IMR-90 (cell line): Measurements from ENCODE around the gene PIK3CB. TPM values are rescaled to one million over a fixed set of nuclear protein-coding genes. Genes with fewer than 3 reads are reported as not detected.

ENCODE experiments used
- ATAC-seq: fragments of 200-7000 bp; cut with Tn5 transposase; 2 replicates; pipeline ENCODE4 v1.9.1; 2020; ENCODE audit warnings: low read depth, mild to moderate bottlenecking, moderate library complexity
- BruUV-seq: library from RNA; stranded (reverse); fragments of 400-500 nt; replicated peaks from 2 replicates; lab custom pipeline; 2021; lab: Mats Ljungman, UMichigan
- CTCF ChIA-PET: fragments of 300-600 bp; formaldehyde crosslinking; extraction: SDS; loops from one replicate; lab custom pipeline; 2021; ENCODE audit warnings: antibody characterized with exemption; lab: Yijun Ruan, JAX
- POLR2A ChIA-PET: fragments of 300-600 bp; sonication (Branson Sonifier 250); formaldehyde crosslinking; loops from one replicate; lab custom pipeline; 2022; ENCODE audit warnings: antibody characterized with exemption; ENCODE audit not compliant: unreplicated experiment; lab: Charles Lee
- DNase-seq: peaks from one replicate; pipeline ENCODE4 v3.0.0; 2013
- H2AFZ ChIP-seq: replicated peaks from 2 replicates; pipeline ENCODE3; 2013; ENCODE audit warnings: low read length, mild to moderate bottlenecking; ENCODE audit not compliant: poor library complexity
- H2AK5ac ChIP-seq: 2 replicates; pipeline ENCODE4 v1.6.1; 2013; ENCODE audit warnings: low read depth, low read length, inconsistent platforms
- H2AK9ac ChIP-seq: replicated peaks from 2 replicates; pipeline ENCODE3; 2013; ENCODE audit warnings: mild to moderate bottlenecking, low read depth, low read length, moderate library complexity; ENCODE audit not compliant: poor library complexity
- H2BK120ac ChIP-seq: 2 replicates; pipeline ENCODE4 v1.6.1; 2013; ENCODE audit warnings: low read depth, low read length, inconsistent platforms
- H2BK15ac ChIP-seq: 3 replicates; pipeline ENCODE4 v1.6.1; 2013; ENCODE audit warnings: low read depth, low read length, inconsistent platforms
- H2BK20ac ChIP-seq: 2 replicates; pipeline ENCODE4 v1.6.1; 2013; ENCODE audit warnings: low read depth, mild to moderate bottlenecking, inconsistent platforms, low read length, moderate library complexity
- H2BK5ac ChIP-seq: 2 replicates; pipeline ENCODE4 v1.6.1; 2013; ENCODE audit warnings: mild to moderate bottlenecking, low read depth, low read length, inconsistent platforms; ENCODE audit not compliant: poor library complexity, severe bottlenecking
- H3K14ac ChIP-seq: replicated peaks from 2 replicates; pipeline ENCODE4 v1.6.1; 2013; ENCODE audit warnings: low read depth, low read length, inconsistent platforms
- H3K18ac ChIP-seq: 2 replicates; pipeline ENCODE4 v1.6.1; 2013; ENCODE audit warnings: low read depth, low read length, control low read depth
- H3K23ac ChIP-seq: 2 replicates; pipeline ENCODE4 v1.6.1; 2013; ENCODE audit warnings: low read depth, low read length, inconsistent platforms
- H3K27ac ChIP-seq: 2 replicates; pipeline ENCODE4 v1.5.1; 2013; ENCODE audit warnings: mild to moderate bottlenecking, control low read depth, low read length; ENCODE audit not compliant: insufficient read depth
- H3K27me3 ChIP-seq: 2 replicates; pipeline ENCODE4 v1.6.1; 2013; ENCODE audit warnings: low read length; ENCODE audit not compliant: control insufficient read depth, insufficient read depth
- H3K36me3 ChIP-seq: 2 replicates; pipeline ENCODE4 v1.6.1; 2013; ENCODE audit warnings: low read length, mixed read lengths; ENCODE audit not compliant: control insufficient read depth, insufficient read depth
- H3K4ac ChIP-seq: 2 replicates; pipeline ENCODE4 v1.6.1; 2013; ENCODE audit warnings: low read depth, low read length, inconsistent platforms
- H3K4me1 ChIP-seq: 2 replicates; pipeline ENCODE4 v1.6.1; 2013; ENCODE audit warnings: low read length, mixed read lengths; ENCODE audit not compliant: control insufficient read depth, insufficient read depth
- H3K4me2 ChIP-seq: 2 replicates; pipeline ENCODE4 v1.6.1; 2013; ENCODE audit warnings: low read depth, mild to moderate bottlenecking, control low read depth, low read length, moderate library complexity
- H3K4me3 ChIP-seq: 2 replicates; pipeline ENCODE4 v1.5.1; 2013; ENCODE audit warnings: low read depth, mild to moderate bottlenecking, control low read depth, low read length, moderate library complexity; ENCODE audit not compliant: insufficient read depth
- H3K56ac ChIP-seq: 2 replicates; pipeline ENCODE4 v1.6.1; 2013; ENCODE audit warnings: low read length, inconsistent platforms; ENCODE audit not compliant: insufficient read depth; ENCODE audit errors: extremely low read depth
- H3K79me1 ChIP-seq, 2 experiments: 2 replicates each; pipeline ENCODE4 v1.6.1; 2013; ENCODE audit warnings: low read length in 2 of 2, inconsistent platforms in 1 of 2, low read depth in 1 of 2
- H3K9ac ChIP-seq: 2 replicates; pipeline ENCODE4 v1.6.1; 2013; ENCODE audit warnings: low read depth, low read length, control low read depth
- H3K9me1 ChIP-seq: 2 replicates; pipeline ENCODE4 v1.6.1; 2013; ENCODE audit warnings: low read length, inconsistent platforms; ENCODE audit not compliant: insufficient read depth
- H3K9me3 ChIP-seq: 2 replicates; pipeline ENCODE4 v1.6.1; 2013; ENCODE audit warnings: low read length; ENCODE audit not compliant: control insufficient read depth, insufficient read depth
- H4K20me1 ChIP-seq: 2 replicates; pipeline ENCODE4 v1.6.1; 2013; ENCODE audit warnings: low read length, inconsistent platforms; ENCODE audit not compliant: insufficient read depth
- H4K5ac ChIP-seq: 2 replicates; pipeline ENCODE4 v1.6.1; 2013; ENCODE audit warnings: mild to moderate bottlenecking, low read depth, low read length, control low read depth
- H4K8ac ChIP-seq, 2 experiments: 2 replicates each; pipeline ENCODE4 v1.6.1; 2013; ENCODE audit warnings: low read depth in 2 of 2, low read length in 2 of 2, control low read depth in 1 of 2, inconsistent platforms in 1 of 2
- H4K91ac ChIP-seq: 2 replicates; pipeline ENCODE4 v1.6.1; 2013; ENCODE audit warnings: low read depth, low read length, inconsistent platforms; ENCODE audit not compliant: insufficient read depth
- BHLHE40 ChIP-seq: fragments of 150-350 bp; IDR thresholded peaks from 2 replicates; pipeline ENCODE4 v1.6.1; 2016; ENCODE audit warnings: mild to moderate bottlenecking, low read depth, low read length
- MAFK ChIP-seq: IDR thresholded peaks from 2 replicates; pipeline ENCODE4 v1.6.1; 2012; ENCODE audit warnings: low read depth, low read length, improper control_type of control experiment
- POLR2A ChIP-seq: IDR thresholded peaks from 2 replicates; pipeline ENCODE4 v1.6.1; 2012; ENCODE audit warnings: mild to moderate bottlenecking, low read depth, low read length
- RFX5 ChIP-seq: IDR thresholded peaks from 2 replicates; pipeline ENCODE4 v1.8.0; 2012; ENCODE audit warnings: low read depth, mild to moderate bottlenecking, low read length, moderate library complexity
- whole genome bisulfite sequencing, 2 experiments: methylation state at CpG; one replicate each; pipeline versions ENCODE4 v1.1.5 to v1.1.7; 2013; ENCODE audit warnings: missing lambda C conversion rate in 2 of 2; ENCODE audit not compliant: insufficient read length in 1 of 2; ENCODE audit errors: extremely low coverage in 2 of 2; 5-methylcytosine and 5-hydroxymethylcytosine counted together
- dilution Hi-C: fragments of 300-500 bp; cut with HindIII; formaldehyde crosslinking; loops from one replicate; pipeline ENCODE4 v1.14.3; 2018; ENCODE audit warnings: low sequenced_read_pairs; ENCODE audit not compliant: unreplicated experiment
- in situ Hi-C: fragments of 300-500 bp; cut with MboI; formaldehyde crosslinking; loops from 3 replicates; pipeline ENCODE4 v1.14.3; 2019; ENCODE audit warnings: low sequenced_read_pairs, inconsistent platforms, mixed read lengths
- intact Hi-C: fragments of 100-400 bp; cut with micrococcal nuclease; formaldehyde crosslinking; loops from 2 replicates; pipeline ENCODE4 v1.10.0; 2022
- polyA plus RNA-seq, 3 experiments: library from polyadenylated mRNA; depleted of rRNA; stranded (reverse); fragments of >200 nt; gene quantifications; 2 replicates each; pipeline ENCODE4 v1.2.3, GENCODE V29; 2012; ENCODE audit warnings: low replicate concordance in 1 of 3
- total RNA-seq: library from RNA; depleted of rRNA; stranded (reverse); fragments of >200 nt; gene quantifications from 2 replicates; pipeline ENCODE4 v1.2.3, GENCODE V29; 2012
- TF ChIP-seq, protein P1 (sequence below): fragments of 150-350 bp; IDR thresholded peaks from 2 replicates; pipeline ENCODE4 v1.6.1; 2016; ENCODE audit warnings: low read depth, mild to moderate bottlenecking, low read length, moderate library complexity, borderline replicate concordance

The PIK3CB gene
- total and polyA plus RNA-seq, 2 of the 4 experiments (the other 2 are of a cell fraction): 6.3 to 6.8 TPM

GRCh38 chr3:138748190-138748589 lies 86.5 kb downstream of the PIK3CB start:
- no peak overlapping the region for H3K18ac ChIP-seq
- intact Hi-C loops: no loop called here
- H3K9me1 ChIP-seq: no peaks in the 10 kb centered on the region; the same call in 1 of the 2 replicates
- 0 out of 2 replicates have a peak, but pooled peaks cover 1% of the 10 kb centered on the region for H3K4me1 ChIP-seq
- no peaks in the 10 kb centered on the region for H4K20me1 ChIP-seq
- DNase-seq (no peak), ATAC-seq (no peak)
- no peak for TF ChIP-seq BHLHE40
- TF ChIP-seq MAFK: no peak
- no peak for TF ChIP-seq RFX5
- TF ChIP-seq, protein P1, sequence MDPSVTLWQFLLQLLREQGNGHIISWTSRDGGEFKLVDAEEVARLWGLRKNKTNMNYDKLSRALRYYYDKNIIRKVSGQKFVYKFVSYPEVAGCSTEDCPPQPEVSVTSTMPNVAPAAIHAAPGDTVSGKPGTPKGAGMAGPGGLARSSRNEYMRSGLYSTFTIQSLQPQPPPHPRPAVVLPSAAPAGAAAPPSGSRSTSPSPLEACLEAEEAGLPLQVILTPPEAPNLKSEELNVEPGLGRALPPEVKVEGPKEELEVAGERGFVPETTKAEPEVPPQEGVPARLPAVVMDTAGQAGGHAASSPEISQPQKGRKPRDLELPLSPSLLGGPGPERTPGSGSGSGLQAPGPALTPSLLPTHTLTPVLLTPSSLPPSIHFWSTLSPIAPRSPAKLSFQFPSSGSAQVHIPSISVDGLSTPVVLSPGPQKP: no peak
- TF ChIP-seq POLR2A: no peak
- no peak overlapping the region for H3K56ac ChIP-seq
- no peak overlapping the region for H3K9ac ChIP-seq
- no peak overlapping the region for H2BK20ac ChIP-seq
- dilution Hi-C loops: no loop called here
- H2AFZ ChIP-seq: no peak overlapping the region
- H4K91ac ChIP-seq: no peak overlapping the region
- no peak overlapping the region for H3K14ac ChIP-seq
- CTCF ChIA-PET: no interaction called here
- H3K27me3 ChIP-seq: no peaks in the 10 kb centered on the region
- H3K9me3 ChIP-seq: no peaks in the 10 kb centered on the region
- H3K27ac ChIP-seq: no peak overlapping the region
- H3K79me1 ChIP-seq: peaks cover 0 to 3% of the 10 kb centered on the region in 2 experiments; a peak in 1 of 4 replicates
- POLR2A ChIA-PET: no interaction called here
- no TSS peak for BruUV-seq
- no peak overlapping the region for H3K4me2 ChIP-seq
- H2AK9ac ChIP-seq: no peak overlapping the region
- H2BK15ac ChIP-seq: no peak overlapping the region
- WGBS, 2 experiments: 83% methylated on average over 1 of the region's 2 CpGs; no CpG with 5 or more reads in 1 of the 2 experiments
- no peak overlapping the region for H3K4ac ChIP-seq
- no peak overlapping the region for H2AK5ac ChIP-seq
- no peak overlapping the region for H2BK5ac ChIP-seq
- H4K8ac ChIP-seq: no peak overlapping the region
- in situ Hi-C loops: no loop called here
- no peak overlapping the region for H2BK120ac ChIP-seq
- no peaks in the 10 kb centered on the region for H3K36me3 ChIP-seq
- no peak overlapping the region for H3K23ac ChIP-seq
- H3K4me3 ChIP-seq: no peak overlapping the region
- H4K5ac ChIP-seq: no peak overlapping the region
